HepG2 (cell line): ENCODE data around the gene TTC39C. TPM values are rescaled to one million over a fixed set of nuclear protein-coding genes. Genes with fewer than 3 reads are reported as not detected.

Source experiments
- FOXK1 ChIP-seq: sonication (generic); formaldehyde crosslinking; IDR thresholded peaks from 2 replicates; pipeline ENCODE4 v1.4.0; 2020; ENCODE audit warnings: low read depth, missing genetic modification reagents, borderline replicate concordance
- MAFK ChIP-seq, 2 experiments: IDR thresholded peaks in 1 of 2; conservative IDR thresholded peaks in 1 of 2; 2 replicates each; pipeline ENCODE4 v1.6.1; 2011; ENCODE audit warnings: improper control_type of control experiment in 2 of 2, low read length in 2 of 2
- MTA3 ChIP-seq: sonication (generic); formaldehyde crosslinking; IDR thresholded peaks from 2 replicates; pipeline ENCODE4 v1.4.0; 2020; ENCODE audit warnings: missing genetic modification reagents
- NCOA1 ChIP-seq: sonication (generic); formaldehyde crosslinking; IDR thresholded peaks from 2 replicates; pipeline ENCODE4 v1.9.0; 2021; ENCODE audit warnings: missing genetic modification reagents
- NFRKB ChIP-seq: fragments of 450-650 bp; IDR thresholded peaks from 2 replicates; pipeline ENCODE4 v1.6.1; 2017
- POLR2AphosphoS2 ChIP-seq: IDR thresholded peaks from 2 replicates; pipeline ENCODE4 v1.6.1; 2011; ENCODE audit warnings: low read depth, low read length, improper control_type of control experiment
- PRMT3 ChIP-seq: sonication (generic); formaldehyde crosslinking; IDR thresholded peaks from 2 replicates; pipeline ENCODE4 v1.8.1; 2022; ENCODE audit warnings: low read depth, mild to moderate bottlenecking, moderate library complexity, missing genetic modification reagents, borderline replicate concordance
- SRY ChIP-seq: sonication (generic); formaldehyde crosslinking; IDR thresholded peaks from 2 replicates; pipeline ENCODE4 v1.8.0; 2022; ENCODE audit warnings: mild to moderate bottlenecking, missing genetic modification reagents
- TBP ChIP-seq: sonication (generic); formaldehyde crosslinking; IDR thresholded peaks from 2 replicates; pipeline ENCODE4 v1.5.0; 2020; ENCODE audit warnings: missing genetic modification reagents
- WIZ ChIP-seq: sonication (generic); formaldehyde crosslinking; IDR thresholded peaks from 2 replicates; pipeline ENCODE4 v1.5.1; 2020; ENCODE audit warnings: mild to moderate bottlenecking, missing genetic modification reagents
- XBP1 ChIP-seq: sonication (generic); formaldehyde crosslinking; IDR thresholded peaks from 2 replicates; pipeline ENCODE4 v1.5.0; 2020; ENCODE audit warnings: missing genetic modification reagents
- ZBTB46 ChIP-seq: sonication (generic); formaldehyde crosslinking; IDR thresholded peaks from 2 replicates; pipeline ENCODE4 v1.4.0; 2020; ENCODE audit warnings: mild to moderate bottlenecking, missing genetic modification reagents, borderline replicate concordance
- ZBTB7B ChIP-seq: sonication (generic); formaldehyde crosslinking; IDR thresholded peaks from 2 replicates; pipeline ENCODE4 v1.4.0; 2020; ENCODE audit warnings: missing genetic modification reagents
- ZNF331 ChIP-seq: sonication (generic); formaldehyde crosslinking; IDR thresholded peaks from 2 replicates; pipeline ENCODE4 v1.4.0; 2020; ENCODE audit warnings: missing genetic modification reagents
- ZNF496 ChIP-seq: sonication (generic); formaldehyde crosslinking; IDR thresholded peaks from 2 replicates; pipeline ENCODE4 v1.8.1; 2023; ENCODE audit warnings: mild to moderate bottlenecking, moderate library complexity, missing genetic modification reagents; ENCODE audit not compliant: insufficient replicate concordance
- ZNF549 ChIP-seq: sonication (generic); formaldehyde crosslinking; IDR thresholded peaks from 2 replicates; pipeline ENCODE4 v1.5.0; 2020; ENCODE audit warnings: missing genetic modification reagents
- ZNF564 ChIP-seq: sonication (generic); formaldehyde crosslinking; IDR thresholded peaks from 2 replicates; pipeline ENCODE4 v1.8.1; 2023; ENCODE audit warnings: mild to moderate bottlenecking, missing genetic modification reagents
- ZNF614 ChIP-seq: IDR thresholded peaks from 2 replicates; pipeline ENCODE4 v1.6.1; 2018; ENCODE audit warnings: missing biosample characterization, missing genetic modification reagents, inconsistent platforms, borderline replicate concordance
- ZNF639 ChIP-seq: conservative IDR thresholded peaks from 2 replicates; pipeline ENCODE4 v1.6.1; 2018; ENCODE audit warnings: missing genetic modification reagents
- ZNF703 ChIP-seq: sonication (generic); formaldehyde crosslinking; IDR thresholded peaks from 2 replicates; pipeline ENCODE4 v1.5.1; 2020; ENCODE audit warnings: missing genetic modification reagents, mild to moderate bottlenecking, moderate library complexity, borderline replicate concordance
- ZNF781 ChIP-seq: sonication (generic); formaldehyde crosslinking; IDR thresholded peaks from 2 replicates; pipeline ENCODE4 v1.5.1; 2020; ENCODE audit warnings: borderline replicate concordance, mild to moderate bottlenecking, missing genetic modification reagents; ENCODE audit errors: not compliant biosample characterization
- ZNF879 ChIP-seq: sonication (generic); formaldehyde crosslinking; IDR thresholded peaks from 2 replicates; pipeline ENCODE4 v1.8.1; 2023; ENCODE audit warnings: missing genetic modification reagents
- ZSCAN22 ChIP-seq: sonication (generic); formaldehyde crosslinking; IDR thresholded peaks from 2 replicates; pipeline ENCODE4 v1.4.0; 2020; ENCODE audit warnings: mild to moderate bottlenecking, missing genetic modification reagents
- polyA plus RNA-seq, 8 experiments: library from polyadenylated mRNA; depleted of rRNA in 3 of 8; stranded (reverse) in 7 of 8; unstranded in 1 of 8; fragments of >200 nt; fragmentation: Illumina TruSeq in 4 of 8; extraction: Trizol in 4 of 8; gene quantifications; 2 replicates each; pipeline versions ENCODE4 v1.2.1 to v1.2.3, GENCODE V29; 2011 to 2016; ENCODE audit warnings: low read depth in 4 of 8, missing spikeins in 1 of 8, mixed read lengths in 1 of 8; ENCODE audit not compliant: insufficient read depth in 1 of 8
- total RNA-seq, 5 experiments: library from RNA; depleted of rRNA; stranded (reverse); fragments of >200 nt; fragmentation: Illumina TruSeq; extraction: Trizol; gene quantifications; 2 replicates each; pipeline ENCODE4 v1.2.3, GENCODE V29; 2016; ENCODE audit warnings: low read depth in 1 of 5
- TF ChIP-seq, protein P1 (sequence below): sonication (generic); formaldehyde crosslinking; IDR thresholded peaks from 2 replicates; pipeline ENCODE4 v1.4.0; 2020; ENCODE audit warnings: missing genetic modification reagents

The TTC39C gene
- total and polyA plus RNA-seq, 2 of the 13 experiments (the other 11 are each of a cell fraction or from before 2014, with no cell fraction given), result 19.1 to 25.9 TPM

- no peak; the same call in 1 of the 2 replicates for TF ChIP-seq ZNF564 (CRISPR knock-in tag)
- TF ChIP-seq POLR2AphosphoS2, result no peak
- no peak for TF ChIP-seq ZNF781 (CRISPR knock-in tag)
- peak; percentile 55; the same call in 1 of the 2 replicates for TF ChIP-seq FOXK1 (CRISPR knock-in tag)
- TF ChIP-seq, protein P1, sequence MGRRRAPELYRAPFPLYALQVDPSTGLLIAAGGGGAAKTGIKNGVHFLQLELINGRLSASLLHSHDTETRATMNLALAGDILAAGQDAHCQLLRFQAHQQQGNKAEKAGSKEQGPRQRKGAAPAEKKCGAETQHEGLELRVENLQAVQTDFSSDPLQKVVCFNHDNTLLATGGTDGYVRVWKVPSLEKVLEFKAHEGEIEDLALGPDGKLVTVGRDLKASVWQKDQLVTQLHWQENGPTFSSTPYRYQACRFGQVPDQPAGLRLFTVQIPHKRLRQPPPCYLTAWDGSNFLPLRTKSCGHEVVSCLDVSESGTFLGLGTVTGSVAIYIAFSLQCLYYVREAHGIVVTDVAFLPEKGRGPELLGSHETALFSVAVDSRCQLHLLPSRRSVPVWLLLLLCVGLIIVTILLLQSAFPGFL (CRISPR knock-in tag), result no peak
- 0 out of 2 replicates have a peak, but pooled peaks have one; percentile 19 for TF ChIP-seq ZNF639 (CRISPR knock-in tag)
- TF ChIP-seq SRY, result no peak; the same call in 1 of the 2 replicates
- TF ChIP-seq XBP1 (CRISPR knock-in tag), result no peak
- no peak for TF ChIP-seq PRMT3 (CRISPR knock-in tag)
- no peak for TF ChIP-seq ZSCAN22
- peak; percentile 91 for TF ChIP-seq ZBTB7B
- no peak for TF ChIP-seq NFRKB
- TF ChIP-seq ZNF496 (CRISPR knock-in tag), result no peak
- no peak; the same call in 1 of the 2 replicates for TF ChIP-seq ZNF331 (CRISPR knock-in tag)
- no peak for TF ChIP-seq ZNF879 (CRISPR knock-in tag)
- 0 out of 2 replicates have a peak, but pooled peaks have one; percentile 57 for TF ChIP-seq ZNF614
- TF ChIP-seq MTA3 (CRISPR knock-in tag), result no peak
- TF ChIP-seq ZBTB46, result 0 out of 2 replicates have a peak, but pooled peaks have one; percentile 82
- TF ChIP-seq WIZ (CRISPR knock-in tag), result no peak
- TF ChIP-seq TBP (CRISPR knock-in tag), result no peak
- no peak for TF ChIP-seq ZNF549 (CRISPR knock-in tag)
- TF ChIP-seq NCOA1 (CRISPR knock-in tag), result no peak
- peak in 1 of 2 experiments; percentile 27; a peak in 1 of 4 replicates for TF ChIP-seq MAFK (conservative IDR thresholded peaks at IDR 0.05 in 1 of 2, IDR thresholded peaks at IDR 0.05 in 1 of 2; ENCODE audit: low read length in 2 of 2)
- no peak; the same call in 1 of the 2 replicates for TF ChIP-seq ZNF703 (CRISPR knock-in tag)
These were observed 36.7 kb downstream of the TTC39C start (continued) for GRCh38 chr18:24051031-24051947.
